Ishikawa (cell line): ENCODE results near the gene OR4C11.

Source experiments
- CEBPB ChIP-seq: IDR thresholded peaks from 2 replicates; pipeline ENCODE4 v1.6.1; 2012
- CREB1 ChIP-seq: IDR thresholded peaks from 2 replicates; pipeline ENCODE4 v1.6.1; 2012; ENCODE audit warnings: low read depth
- EGR1 ChIP-seq: IDR thresholded peaks from 2 replicates; pipeline ENCODE4 v1.6.1; 2012
- EP300 ChIP-seq: IDR thresholded peaks from 2 replicates; pipeline ENCODE4 v1.6.1; 2012; ENCODE audit warnings: borderline replicate concordance
- FOXM1 ChIP-seq: IDR thresholded peaks from 2 replicates; pipeline ENCODE4 v1.6.1; 2012; ENCODE audit warnings: low read depth, borderline replicate concordance
- MAX ChIP-seq: IDR thresholded peaks from 2 replicates; pipeline ENCODE4 v1.6.1; 2012
- NFIC ChIP-seq: IDR thresholded peaks from 2 replicates; pipeline ENCODE4 v1.6.1; 2012
- RAD21 ChIP-seq: IDR thresholded peaks from 2 replicates; pipeline ENCODE4 v1.6.1; 2012; ENCODE audit warnings: low read depth
- REST ChIP-seq: IDR thresholded peaks from 2 replicates; pipeline ENCODE4 v1.6.1; 2012; ENCODE audit warnings: low read depth, mild to moderate bottlenecking
- TAF1 ChIP-seq: IDR thresholded peaks from 2 replicates; pipeline ENCODE4 v1.6.1; 2012; ENCODE audit warnings: low read depth, mild to moderate bottlenecking
- TCF12 ChIP-seq: IDR thresholded peaks from 2 replicates; pipeline ENCODE4 v1.6.1; 2012; ENCODE audit warnings: low read depth
- TEAD4 ChIP-seq: IDR thresholded peaks from 2 replicates; pipeline ENCODE4 v1.6.1; 2012
- USF1 ChIP-seq: IDR thresholded peaks from 2 replicates; pipeline ENCODE4 v1.6.1; 2012
- YY1 ChIP-seq: IDR thresholded peaks from 2 replicates; pipeline ENCODE4 v1.6.1; 2012; ENCODE audit warnings: low read depth
- ZBTB7A ChIP-seq: IDR thresholded peaks from 2 replicates; pipeline ENCODE4 v1.6.1; 2012; ENCODE audit warnings: low read depth

OR4C11 gene

GRCh38 chr11:55624531-55624930, 17.1 kb upstream of the OR4C11 start:
- no peak for TF ChIP-seq ZBTB7A
- TF ChIP-seq RAD21 = no peak
- TF ChIP-seq TCF12 = no peak
- TF ChIP-seq FOXM1 = no peak
- no peak for TF ChIP-seq EGR1
- TF ChIP-seq CREB1 = no peak
- no peak for TF ChIP-seq CEBPB
- no peak for TF ChIP-seq TEAD4

- TF ChIP-seq TAF1 = no peak
- no peak for TF ChIP-seq EP300
- TF ChIP-seq TEAD4 = no peak
- no peak for TF ChIP-seq CREB1
- TF ChIP-seq RAD21 = no peak
- TF ChIP-seq REST = no peak
- no peak for TF ChIP-seq FOXM1
- no peak for TF ChIP-seq NFIC
- TF ChIP-seq CEBPB = no peak
- no peak for TF ChIP-seq EGR1
- no peak for TF ChIP-seq MAX
These were observed 34.9 kb downstream of the OR4C11 start for GRCh38 chr11:55572548-55572947.

GRCh38 chr11:55571828-55572227, 35.6 kb downstream of the OR4C11 start, which contains the start of gene OR4C16:
OR4C16 (plus strand) TSS chr11:55572128; CDS start chr11:55572128, 0 bp downstream.
- no peak for TF ChIP-seq TEAD4
- TF ChIP-seq RAD21 = no peak
- TF ChIP-seq TAF1 = no peak
- TF ChIP-seq TCF12 = no peak
- no peak for TF ChIP-seq MAX
- TF ChIP-seq YY1 = no peak
- TF ChIP-seq EGR1 = no peak
- no peak for TF ChIP-seq EP300
- TF ChIP-seq NFIC = no peak
- TF ChIP-seq REST = no peak
- no peak for TF ChIP-seq FOXM1
- TF ChIP-seq USF1 = no peak
- TF ChIP-seq CREB1 = no peak
- no peak for TF ChIP-seq CEBPB
- TF ChIP-seq ZBTB7A = no peak

GRCh38 chr11:55554169-55554568, 53.3 kb downstream of the OR4C11 start, which contains the start of gene OR4C15:
OR4C15 (plus strand) TSS chr11:55554469; CDS start chr11:55554469, 0 bp downstream.
- no peak for TF ChIP-seq NFIC
- TF ChIP-seq CREB1 = no peak
- no peak for TF ChIP-seq CEBPB
- no peak for TF ChIP-seq TAF1
- TF ChIP-seq EGR1 = no peak
- TF ChIP-seq USF1 = no peak
- TF ChIP-seq ZBTB7A = no peak
- TF ChIP-seq YY1 = no peak
- TF ChIP-seq EP300 = no peak
- no peak for TF ChIP-seq TCF12
- no peak for TF ChIP-seq TEAD4
- no peak for TF ChIP-seq MAX
